Mesenteric fat pad (tissue), 1 donor: Measurements from ENCODE around the gene IDUA. TPM values are rescaled to one million over a fixed set of nuclear protein-coding genes. Genes with fewer than 3 reads are reported as not detected.

Source experiments
- DNase-seq: peaks from one replicate; pipeline ENCODE4 v3.0.0-alpha.2; 2020; ENCODE audit warnings: low spot score
- total RNA-seq: library from RNA; stranded (reverse); fragmentation: NEBNext Ultra II Directional; extraction: Animal tissue kit (Norgen Biotek cat#: 25700); gene quantifications from one replicate; pipeline ENCODE4 v1.2.1, GENCODE V29; 2021
- donor health status: DM: yes; HTN: yes; CAD: no.

Gene IDUA
- total RNA-seq, 1 donor from 2014 or later = 34.7 TPM

GRCh38 chr4:1013225-1014073 is 26.6 kb downstream of the IDUA start:
- no peak for DNase-seq

GRCh38 chr4:1014291-1015167 is 27.7 kb downstream of the IDUA start:
- no peak for DNase-seq

- no peak for DNase-seq
These were observed 28.3 kb downstream of the IDUA start for GRCh38 chr4:1015179-1015578.

- no peak for DNase-seq
These were observed 28.9 kb downstream of the IDUA start for GRCh38 chr4:1015746-1016145.

DNA sequence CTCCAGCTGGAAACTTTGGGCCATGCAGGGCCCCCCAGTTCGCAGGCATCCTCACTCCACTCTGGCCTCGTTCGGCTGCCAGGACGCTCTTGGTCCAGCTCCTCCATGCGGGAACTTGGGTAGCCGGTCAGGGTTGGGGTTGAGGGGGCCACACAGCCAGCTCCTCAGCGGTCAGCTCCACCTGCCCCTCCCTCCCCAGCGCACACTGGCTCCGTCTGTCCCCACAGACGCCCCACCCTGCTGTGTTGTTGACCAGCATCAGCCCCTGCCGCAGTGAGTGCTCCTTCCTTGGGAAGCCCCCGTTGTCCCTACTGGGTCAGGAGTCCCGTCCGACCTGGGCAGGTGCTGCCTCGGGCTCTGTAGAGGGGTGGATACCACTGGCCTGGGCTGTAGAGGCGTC is 30.4 kb downstream of the IDUA start:
- no peak for DNase-seq

- DNase-seq = no peak
These were observed 30.9 kb downstream of the IDUA start for GRCh38 chr4:1017706-1018105.

- no peak for DNase-seq
These were observed 31.5 kb downstream of the IDUA start for GRCh38 chr4:1018147-1019020.

DNA sequence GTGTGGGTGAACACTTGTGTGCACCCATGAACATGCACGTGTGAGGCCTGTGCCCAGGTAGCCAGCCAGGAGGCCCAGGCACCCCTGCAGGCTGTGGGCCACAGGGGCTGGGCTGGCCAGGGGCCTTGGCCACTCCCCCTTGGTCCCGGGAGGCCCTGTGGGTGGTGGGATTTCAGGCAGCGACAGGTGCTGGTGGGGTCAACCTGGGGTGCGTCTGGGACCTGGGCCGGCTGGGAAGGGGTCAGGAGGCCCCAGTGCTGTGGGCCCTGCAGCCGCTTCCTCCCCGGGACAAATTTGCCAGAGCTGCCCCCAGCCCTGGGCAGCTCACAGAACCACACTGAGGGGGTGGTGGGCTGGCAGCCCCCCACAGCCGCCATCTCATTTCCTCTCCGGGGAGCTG is 32.5 kb downstream of the IDUA start:
- no peak for DNase-seq

- no peak for DNase-seq
These were observed 33.1 kb downstream of the IDUA start for GRCh38 chr4:1019729-1020470.

- no peak for DNase-seq
These were observed 34.7 kb downstream of the IDUA start for GRCh38 chr4:1021386-1022050.

GRCh38 chr4:1022051-1022738 is 35.4 kb downstream of the IDUA start:
- no peak for DNase-seq

- no peak for DNase-seq
These were observed 35.9 kb downstream of the IDUA start for GRCh38 chr4:1022739-1023066.

GRCh38 chr4:1023075-1023640 is 36.3 kb downstream of the IDUA start:
- no peak for DNase-seq

DNA sequence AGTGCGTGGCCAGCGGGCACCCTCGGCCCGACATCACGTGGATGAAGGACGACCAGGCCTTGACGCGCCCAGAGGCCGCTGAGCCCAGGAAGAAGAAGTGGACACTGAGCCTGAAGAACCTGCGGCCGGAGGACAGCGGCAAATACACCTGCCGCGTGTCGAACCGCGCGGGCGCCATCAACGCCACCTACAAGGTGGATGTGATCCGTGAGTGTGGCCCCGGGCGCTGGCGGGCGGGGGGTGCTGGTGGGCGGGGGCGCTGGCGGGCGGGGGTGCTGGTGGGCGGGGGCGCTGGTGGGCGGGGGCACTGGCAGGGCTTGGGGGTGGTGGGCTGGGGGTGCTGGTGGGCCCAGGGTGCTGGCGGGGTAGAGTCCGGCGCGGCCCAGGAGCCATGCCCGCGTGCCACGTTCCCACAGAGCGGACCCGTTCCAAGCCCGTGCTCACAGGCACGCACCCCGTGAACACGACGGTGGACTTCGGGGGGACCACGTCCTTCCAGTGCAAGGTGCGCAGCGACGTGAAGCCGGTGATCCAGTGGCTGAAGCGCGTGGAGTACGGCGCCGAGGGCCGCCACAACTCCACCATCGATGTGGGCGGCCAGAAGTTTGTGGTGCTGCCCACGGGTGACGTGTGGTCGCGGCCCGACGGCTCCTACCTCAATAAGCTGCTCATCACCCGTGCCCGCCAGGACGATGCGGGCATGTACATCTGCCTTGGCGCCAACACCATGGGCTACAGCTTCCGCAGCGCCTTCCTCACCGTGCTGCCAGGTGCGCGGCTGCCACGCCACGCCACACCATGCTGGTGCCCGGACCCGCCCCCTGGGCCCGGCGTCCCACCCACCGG is 37.3 kb downstream of the IDUA start:
- DNase-seq = no peak

GRCh38 chr4:1024882-1025545 is 38.2 kb downstream of the IDUA start:
- DNase-seq = no peak

DNA sequence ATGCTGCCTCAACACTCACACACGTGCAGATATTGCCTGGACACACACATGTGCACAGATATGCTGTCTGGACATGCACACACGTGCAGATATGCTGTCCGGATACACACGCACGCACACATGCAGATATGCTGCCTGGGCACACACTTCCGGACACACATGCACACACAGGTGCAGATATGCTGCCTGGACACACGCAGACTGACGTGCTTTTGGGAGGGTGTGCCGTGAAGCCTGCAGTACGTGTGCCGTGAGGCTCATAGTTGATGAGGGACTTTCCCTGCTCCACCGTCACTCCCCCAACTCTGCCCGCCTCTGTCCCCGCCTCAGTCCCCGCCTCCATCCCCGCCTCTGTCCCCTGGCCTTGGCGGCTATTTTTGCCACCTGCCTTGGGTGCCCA is 39.3 kb downstream of the IDUA start:
- DNase-seq = no peak

GRCh38 chr4:1027219-1027914 is 40.5 kb downstream of the IDUA start:
- no peak for DNase-seq
